GM12891 (cell line): ENCODE results near the gene PSMB2.

ENCODE experiments used
- POLR2A ChIP-seq: IDR thresholded peaks from 2 replicates; pipeline ENCODE4 v1.6.1; 2011; ENCODE audit warnings: low read depth, low read length, control low read depth
- POLR2AphosphoS5 ChIP-seq: IDR thresholded peaks from 2 replicates; pipeline ENCODE4 v1.6.1; 2011; ENCODE audit warnings: low read depth, low read length, control low read depth
- TAF1 ChIP-seq: IDR thresholded peaks from 2 replicates; pipeline ENCODE4 v1.6.1; 2011; ENCODE audit warnings: low read depth, low read length, control low read depth

DNA sequence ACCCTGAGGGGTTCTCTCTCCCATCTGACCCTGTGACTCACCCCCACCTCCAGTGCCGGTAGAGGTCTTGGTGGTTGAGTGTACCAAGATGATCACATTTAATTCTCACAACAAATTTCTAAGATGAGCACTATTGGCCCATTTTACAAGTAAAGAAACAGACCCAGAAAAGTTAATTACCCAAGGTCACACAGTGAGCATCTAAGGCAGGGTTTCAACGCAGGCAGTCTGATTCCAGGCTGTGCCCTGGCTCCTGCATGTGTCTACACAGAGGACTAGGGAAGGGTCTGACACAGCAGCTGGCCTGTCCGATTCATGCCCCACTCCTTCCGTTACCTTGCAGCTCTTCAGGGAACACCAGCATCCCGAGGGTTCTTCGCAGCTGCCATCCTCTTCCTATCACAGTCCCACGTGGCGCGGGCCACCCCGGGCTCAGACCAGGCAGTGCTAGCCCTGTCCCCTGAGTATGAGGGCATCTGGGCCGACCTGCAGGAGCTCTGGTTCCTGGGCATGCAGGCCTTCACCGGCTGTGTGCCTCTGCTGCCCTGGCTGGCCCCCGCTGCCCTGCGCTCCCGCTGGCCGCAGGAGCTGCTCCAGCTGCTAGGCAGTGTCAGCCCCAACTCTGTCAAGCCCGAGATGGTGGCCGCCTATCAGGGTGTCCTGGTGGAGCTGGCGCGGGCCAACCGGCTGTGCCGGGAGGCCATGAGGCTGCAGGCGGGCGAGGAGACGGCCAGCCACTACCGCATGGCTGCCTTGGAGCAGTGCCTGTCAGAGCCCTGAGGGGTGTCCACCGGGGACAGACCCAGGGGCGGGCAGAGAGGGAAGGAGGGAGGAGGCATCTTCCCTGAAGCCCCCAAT lies 76.2 kb downstream of the PSMB2 start:
- TF ChIP-seq POLR2A (no peak), POLR2AphosphoS5 (no peak), TAF1 (no peak)
